HEK293 (cell line): ENCODE results near the gene RGS9.

Experiments used
- CTCF ChIA-PET: fragments of 350-600 bp; formaldehyde crosslinking; extraction: SDS; loops from one replicate; lab custom pipeline; 2021; ENCODE audit warnings: antibody characterized with exemption; lab: Yijun Ruan, JAX
- POLR2A ChIA-PET: fragments of 300-600 bp; formaldehyde crosslinking; extraction: SDS; loops from one replicate; lab custom pipeline; 2020; ENCODE audit warnings: antibody characterized with exemption, inconsistent platforms; lab: Yijun Ruan, JAX
- H3K27ac ChIP-seq: fragments of 200-500 bp; sonication (Bioruptor generic); 2 replicates; pipeline ENCODE4 v1.5.1; 2014; ENCODE audit warnings: low read depth, low read length, control low read depth, inconsistent platforms; ENCODE audit errors: extremely low read depth
- H3K36me3 ChIP-seq, 2 experiments: fragments of 200-500 bp in 1 of 2; sonication (Bioruptor generic) in 1 of 2; 1 replicate in 1 of 2; 2 replicates in 1 of 2; pipeline ENCODE4 v1.5.1; 2014 to 2017; ENCODE audit warnings: inconsistent platforms in 2 of 2, low read length in 2 of 2; ENCODE audit not compliant: control insufficient read depth in 2 of 2, insufficient read depth in 1 of 2
- H3K4me1 ChIP-seq: fragments of 200-500 bp; sonication (Bioruptor generic); 2 replicates; pipeline ENCODE4 v1.5.1; 2014; ENCODE audit warnings: mild to moderate bottlenecking, low read length, inconsistent platforms; ENCODE audit not compliant: control insufficient read depth, insufficient read depth
- H3K4me3 ChIP-seq: 2 replicates; pipeline ENCODE4 v1.5.1; 2011; ENCODE audit warnings: low read depth, mild to moderate bottlenecking, control low read depth, low read length, moderate library complexity
- H3K9me3 ChIP-seq: fragments of 200-500 bp; sonication (Bioruptor generic); 2 replicates; pipeline ENCODE4 v1.5.1; 2014; ENCODE audit warnings: low read depth, low read length, inconsistent platforms; ENCODE audit not compliant: control insufficient read depth, insufficient read depth
- GLIS2 ChIP-seq: fragments of 450-650 bp; formaldehyde crosslinking; IDR thresholded peaks from 2 replicates; pipeline ENCODE4 v1.5.1; 2016; ENCODE audit warnings: missing biosample characterization, missing genetic modification characterization
- KLF17 ChIP-seq: fragments of 450-650 bp; formaldehyde crosslinking; IDR thresholded peaks from 2 replicates; pipeline ENCODE4 v1.5.1; 2016; ENCODE audit warnings: missing biosample characterization, missing genetic modification characterization
- MZF1 ChIP-seq: fragments of 450-650 bp; formaldehyde crosslinking; IDR thresholded peaks from 2 replicates; pipeline ENCODE4 v1.5.1; 2017; ENCODE audit warnings: missing biosample characterization, missing genetic modification characterization, borderline replicate concordance
- SALL2 ChIP-seq: fragments of 450-650 bp; formaldehyde crosslinking; IDR thresholded peaks from 2 replicates; pipeline ENCODE4 v1.5.0; 2017; ENCODE audit warnings: missing biosample characterization, mild to moderate bottlenecking, missing genetic modification characterization, borderline replicate concordance
- SETDB1 ChIP-seq: IDR thresholded peaks from one replicate; pipeline ENCODE4 v1.6.1; 2017; ENCODE audit warnings: mild to moderate bottlenecking, low read length, moderate library complexity, mixed read lengths; ENCODE audit not compliant: insufficient read length
- SP3 ChIP-seq: fragments of 450-650 bp; formaldehyde crosslinking; IDR thresholded peaks from 2 replicates; pipeline ENCODE4 v1.5.1; 2016; ENCODE audit warnings: missing biosample characterization, missing genetic modification characterization
- ZIC2 ChIP-seq: fragments of 450-650 bp; formaldehyde crosslinking; IDR thresholded peaks from 2 replicates; pipeline ENCODE4 v1.5.1; 2016; ENCODE audit warnings: missing biosample characterization, missing genetic modification characterization
- ZNF146 ChIP-seq: fragments of 450-650 bp; formaldehyde crosslinking; IDR thresholded peaks from 2 replicates; pipeline ENCODE4 v1.5.1; 2016; ENCODE audit warnings: missing biosample characterization, missing genetic modification characterization
- ZNF155 ChIP-seq: fragments of 450-650 bp; formaldehyde crosslinking; IDR thresholded peaks from 2 replicates; pipeline ENCODE4 v1.5.1; 2016; ENCODE audit warnings: missing biosample characterization, missing genetic modification characterization
- ZNF16 ChIP-seq: fragments of 450-650 bp; formaldehyde crosslinking; IDR thresholded peaks from 2 replicates; pipeline ENCODE4 v1.5.1; 2016; ENCODE audit warnings: low read depth, missing biosample characterization, missing genetic modification characterization
- ZNF302 ChIP-seq: fragments of 450-650 bp; formaldehyde crosslinking; IDR thresholded peaks from 2 replicates; pipeline ENCODE4 v1.5.1; 2016; ENCODE audit warnings: missing biosample characterization, missing genetic modification characterization, low read depth
- ZNF366 ChIP-seq: fragments of 450-650 bp; formaldehyde crosslinking; conservative IDR thresholded peaks from 2 replicates; pipeline ENCODE4 v1.5.1; 2016; ENCODE audit warnings: missing biosample characterization, missing genetic modification characterization
- ZNF433 ChIP-seq: fragments of 450-650 bp; formaldehyde crosslinking; IDR thresholded peaks from 2 replicates; pipeline ENCODE4 v1.5.1; 2016; ENCODE audit warnings: missing biosample characterization, missing genetic modification characterization, low read depth
- ZNF544 ChIP-seq: fragments of 450-650 bp; formaldehyde crosslinking; IDR thresholded peaks from 2 replicates; pipeline ENCODE4 v1.5.0; 2017; ENCODE audit warnings: missing biosample characterization, missing genetic modification characterization
- ZNF548 ChIP-seq: fragments of 450-650 bp; formaldehyde crosslinking; IDR thresholded peaks from 2 replicates; pipeline ENCODE4 v1.5.1; 2016; ENCODE audit warnings: missing biosample characterization, missing genetic modification characterization
- ZNF76 ChIP-seq: fragments of 450-650 bp; formaldehyde crosslinking; IDR thresholded peaks from 2 replicates; pipeline ENCODE4; 2016; ENCODE audit warnings: low read depth, missing biosample characterization, missing genetic modification characterization, borderline replicate concordance
- ZNF768 ChIP-seq: fragments of 450-650 bp; formaldehyde crosslinking; IDR thresholded peaks from 2 replicates; pipeline ENCODE4 v1.5.1; 2018; ENCODE audit warnings: missing biosample characterization, mild to moderate bottlenecking, missing genetic modification characterization
- ZNF837 ChIP-seq: fragments of 450-650 bp; formaldehyde crosslinking; IDR thresholded peaks from 2 replicates; pipeline ENCODE4 v1.5.1; 2016; ENCODE audit warnings: missing biosample characterization, missing genetic modification characterization
- ZSCAN23 ChIP-seq: fragments of 450-650 bp; formaldehyde crosslinking; IDR thresholded peaks from 2 replicates; pipeline ENCODE4 v1.5.1; 2016; ENCODE audit warnings: missing biosample characterization, missing genetic modification characterization
- TF ChIP-seq, protein P1 (sequence below): fragments of 450-650 bp; formaldehyde crosslinking; IDR thresholded peaks from 2 replicates; pipeline ENCODE4 v1.5.1; 2017; ENCODE audit warnings: missing biosample characterization, missing genetic modification characterization
- TF ChIP-seq, protein P2 (sequence below): fragments of 450-650 bp; formaldehyde crosslinking; IDR thresholded peaks from 2 replicates; pipeline ENCODE4 v1.5.1; 2016; ENCODE audit warnings: missing biosample characterization, missing genetic modification characterization
- TF ChIP-seq, protein P3 (sequence below): fragments of 450-650 bp; formaldehyde crosslinking; IDR thresholded peaks from 2 replicates; pipeline ENCODE4 v1.5.1; 2016; ENCODE audit warnings: missing biosample characterization, missing genetic modification characterization

RGS9 gene

DNA sequence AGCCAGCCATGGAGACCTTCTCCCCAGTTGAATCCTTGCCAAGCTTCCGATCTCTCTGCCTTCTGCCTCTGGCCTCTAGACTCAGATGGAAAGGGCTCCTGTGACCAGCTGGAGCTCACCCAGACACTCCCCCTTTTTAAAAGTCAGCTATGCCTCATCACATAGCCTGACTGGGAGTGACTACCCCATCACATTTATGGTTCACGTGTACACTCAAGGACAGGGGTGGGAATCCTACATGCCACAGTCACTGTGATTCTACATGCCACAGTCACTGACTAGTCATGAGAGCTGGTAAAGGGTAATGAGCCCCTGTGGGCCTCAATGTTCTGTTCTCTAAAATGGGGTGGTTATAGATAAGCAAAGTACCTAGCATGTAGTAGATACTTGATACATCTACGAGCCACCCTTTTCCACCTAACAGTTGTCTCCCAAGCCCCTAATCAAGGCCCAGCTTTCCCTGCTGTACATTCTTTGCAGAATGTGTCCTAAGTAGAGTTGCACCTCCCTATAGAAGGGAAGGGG lies 85.1 kb downstream of the RGS9 start:
- Histone ChIP-seq H3K27ac (no peak overlapping the region), H3K4me3 (no peak overlapping the region), H3K36me3 (no peaks in the 10 kb centered on the region), H3K4me1 (no peaks in the 10 kb centered on the region), H3K9me3 (no peaks in the 10 kb centered on the region)
- TF ChIP-seq SP3 (tag by site-specific recombination) (no peak), ZNF544 (no peak)
- ChIA-PET CTCF (interaction anchor here (0.9 to 2.8 kb wide), 2 partner anchors 10 to 20 kb away, joined by 3 to 15 read pairs; no protein-coding TSS in a partner anchor), POLR2A (no interaction called here)

GRCh38 chr17:65225061-65225460 lies 87.9 kb downstream of the RGS9 start:
- H3K9me3 ChIP-seq, result no peaks in the 10 kb centered on the region
- ChIA-PET POLR2A (no interaction called here), CTCF (interaction anchor here (0.6 kb wide), 1 partner anchor 939 kb away, joined by 3 read pairs; no protein-coding TSS in a partner anchor)
- no peak overlapping the region for H3K27ac ChIP-seq
- no peak overlapping the region for H3K4me3 ChIP-seq
- TF ChIP-seq ZNF837 (tag by site-specific recombination) (no peak), ZNF155 (tag by site-specific recombination) (no peak)
- H3K4me1 ChIP-seq, result peaks cover 2% of the 10 kb centered on the region; the same call in 1 of the 2 replicates
- no peaks in the 10 kb centered on the region for H3K36me3 ChIP-seq

- TF ChIP-seq ZNF146 (no peak), ZIC2 (tag by site-specific recombination) (no peak)
- TF ChIP-seq, protein P1, sequence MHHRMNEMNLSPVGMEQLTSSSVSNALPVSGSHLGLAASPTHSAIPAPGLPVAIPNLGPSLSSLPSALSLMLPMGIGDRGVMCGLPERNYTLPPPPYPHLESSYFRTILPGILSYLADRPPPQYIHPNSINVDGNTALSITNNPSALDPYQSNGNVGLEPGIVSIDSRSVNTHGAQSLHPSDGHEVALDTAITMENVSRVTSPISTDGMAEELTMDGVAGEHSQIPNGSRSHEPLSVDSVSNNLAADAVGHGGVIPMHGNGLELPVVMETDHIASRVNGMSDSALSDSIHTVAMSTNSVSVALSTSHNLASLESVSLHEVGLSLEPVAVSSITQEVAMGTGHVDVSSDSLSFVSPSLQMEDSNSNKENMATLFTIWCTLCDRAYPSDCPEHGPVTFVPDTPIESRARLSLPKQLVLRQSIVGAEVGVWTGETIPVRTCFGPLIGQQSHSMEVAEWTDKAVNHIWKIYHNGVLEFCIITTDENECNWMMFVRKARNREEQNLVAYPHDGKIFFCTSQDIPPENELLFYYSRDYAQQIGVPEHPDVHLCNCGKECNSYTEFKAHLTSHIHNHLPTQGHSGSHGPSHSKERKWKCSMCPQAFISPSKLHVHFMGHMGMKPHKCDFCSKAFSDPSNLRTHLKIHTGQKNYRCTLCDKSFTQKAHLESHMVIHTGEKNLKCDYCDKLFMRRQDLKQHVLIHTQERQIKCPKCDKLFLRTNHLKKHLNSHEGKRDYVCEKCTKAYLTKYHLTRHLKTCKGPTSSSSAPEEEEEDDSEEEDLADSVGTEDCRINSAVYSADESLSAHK (tag by site-specific recombination), result no peak
- H3K36me3 ChIP-seq, result no peaks in the 10 kb centered on the region
- H3K9me3 ChIP-seq, result no peaks in the 10 kb centered on the region
- CTCF ChIA-PET, result interaction anchor here (0.8 kb wide), 1 partner anchor 728 kb away, joined by 4 read pairs; no protein-coding TSS in a partner anchor
- peaks cover 2% of the 10 kb centered on the region; the same call in 1 of the 2 replicates for H3K4me1 ChIP-seq
- POLR2A ChIA-PET, result no interaction called here
- H3K4me3 ChIP-seq, result no peak overlapping the region
- H3K27ac ChIP-seq, result no peak overlapping the region
These were observed 89.1 kb downstream of the RGS9 start for GRCh38 chr17:65226227-65226626.

DNA sequence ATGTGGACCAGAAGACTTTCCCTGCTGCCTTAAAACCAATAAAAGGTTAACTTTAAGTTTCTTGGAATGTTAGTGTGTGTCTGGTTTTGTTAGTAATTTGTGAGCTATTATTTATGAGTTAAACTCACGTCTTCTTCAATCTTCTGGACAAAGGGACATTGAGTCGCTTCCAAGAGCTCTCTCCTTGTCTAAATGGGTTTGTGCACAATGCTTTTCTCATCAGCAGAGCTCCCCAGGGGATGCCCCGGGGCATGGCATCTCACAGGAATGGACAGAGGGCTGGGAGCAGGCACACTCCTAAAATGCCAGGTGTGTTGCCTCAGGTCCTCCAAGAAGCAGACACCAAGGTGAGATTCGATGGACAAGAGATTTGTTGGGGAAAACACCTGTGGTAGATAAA lies 90.5 kb downstream of the RGS9 start:
- no peak overlapping the region for H3K4me3 ChIP-seq
- no peaks in the 10 kb centered on the region for H3K9me3 ChIP-seq
- ChIA-PET POLR2A (no interaction called here), CTCF (interaction anchor here (1.4 kb wide), 1 partner anchor 9 kb away, joined by 4 read pairs; no protein-coding TSS in a partner anchor)
- no peaks in the 10 kb centered on the region for H3K36me3 ChIP-seq
- no peak overlapping the region for H3K27ac ChIP-seq
- peaks cover 2% of the 10 kb centered on the region; the same call in 1 of the 2 replicates for H3K4me1 ChIP-seq
- no peak for TF ChIP-seq ZNF302 (tag by site-specific recombination)
- no peak for TF ChIP-seq MZF1 (tag by site-specific recombination)
- no peak for TF ChIP-seq ZNF16 (tag by site-specific recombination)
- TF ChIP-seq, protein P2, sequence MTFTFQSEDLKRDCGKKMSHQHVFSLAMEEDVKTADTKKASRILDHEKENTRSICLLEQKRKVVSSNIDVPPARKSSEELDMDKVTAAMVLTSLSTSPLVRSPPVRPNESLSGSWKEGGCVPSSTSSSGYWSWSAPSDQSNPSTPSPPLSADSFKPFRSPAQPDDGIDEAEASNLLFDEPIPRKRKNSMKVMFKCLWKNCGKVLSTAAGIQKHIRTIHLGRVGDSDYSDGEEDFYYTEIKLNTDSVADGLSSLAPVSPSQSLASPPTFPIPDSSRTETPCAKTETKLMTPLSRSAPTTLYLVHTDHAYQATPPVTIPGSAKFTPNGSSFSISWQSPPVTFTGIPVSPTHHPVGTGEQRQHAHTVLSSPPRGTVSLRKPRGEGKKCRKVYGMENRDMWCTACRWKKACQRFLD, result no peak
- no peak for TF ChIP-seq SALL2 (tag by site-specific recombination)
- no peak for TF ChIP-seq ZNF76 (tag by site-specific recombination)
- TF ChIP-seq ZNF366 (tag by site-specific recombination), result no peak
- TF ChIP-seq GLIS2 (tag by site-specific recombination), result no peak
- TF ChIP-seq ZNF433 (tag by site-specific recombination), result no peak
- TF ChIP-seq SETDB1, result no peak
- no peak for TF ChIP-seq ZNF548 (tag by site-specific recombination)
- TF ChIP-seq ZNF768, result no peak
- TF ChIP-seq ZSCAN23 (tag by site-specific recombination), result no peak
- no peak for TF ChIP-seq KLF17 (tag by site-specific recombination)
- TF ChIP-seq, protein P3, sequence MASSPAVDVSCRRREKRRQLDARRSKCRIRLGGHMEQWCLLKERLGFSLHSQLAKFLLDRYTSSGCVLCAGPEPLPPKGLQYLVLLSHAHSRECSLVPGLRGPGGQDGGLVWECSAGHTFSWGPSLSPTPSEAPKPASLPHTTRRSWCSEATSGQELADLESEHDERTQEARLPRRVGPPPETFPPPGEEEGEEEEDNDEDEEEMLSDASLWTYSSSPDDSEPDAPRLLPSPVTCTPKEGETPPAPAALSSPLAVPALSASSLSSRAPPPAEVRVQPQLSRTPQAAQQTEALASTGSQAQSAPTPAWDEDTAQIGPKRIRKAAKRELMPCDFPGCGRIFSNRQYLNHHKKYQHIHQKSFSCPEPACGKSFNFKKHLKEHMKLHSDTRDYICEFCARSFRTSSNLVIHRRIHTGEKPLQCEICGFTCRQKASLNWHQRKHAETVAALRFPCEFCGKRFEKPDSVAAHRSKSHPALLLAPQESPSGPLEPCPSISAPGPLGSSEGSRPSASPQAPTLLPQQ, result no peak
- TF ChIP-seq ZNF544, result no peak
